T-helper 1 cell treated with Interleukin-12 subunit alpha and Interleukin-12 subunit beta and Interleukin-4 antibody, amounts not matched to agents 30 μg/mL and 1 μg/mL, for 36 hours (primary cell): Measurements from ENCODE around the gene PTHLH.

ENCODE experiments used
- H3K27ac Mint-ChIP-seq: one replicate; pipeline ENCODE4 v1.8.0; 2021; ENCODE audit warnings: mild to moderate bottlenecking, mixed read lengths
- H3K27me3 Mint-ChIP-seq: one replicate; pipeline ENCODE4 v1.8.0; 2021; ENCODE audit warnings: low read depth, mixed read lengths
- H3K36me3 Mint-ChIP-seq: one replicate; pipeline ENCODE4 v1.8.0; 2021; ENCODE audit warnings: low read depth, mixed read lengths
- H3K4me1 Mint-ChIP-seq: one replicate; pipeline ENCODE4 v1.8.0; 2021; ENCODE audit warnings: low read depth, mixed read lengths
- H3K4me3 Mint-ChIP-seq: one replicate; pipeline ENCODE4 v1.8.0; 2021; ENCODE audit warnings: mild to moderate bottlenecking, moderate library complexity, mixed read lengths
- H3K9me3 Mint-ChIP-seq: one replicate; pipeline ENCODE4 v1.8.0; 2021; ENCODE audit warnings: mixed read lengths

The PTHLH gene

GRCh38 chr12:27967551-27968054 is 4.9 kb downstream of the PTHLH start:
- Mint-ChIP-seq H3K9me3 (no peaks in the 10 kb centered on the region), H3K27me3 (peaks cover 87% of the 10 kb centered on the region), H3K4me1 (peaks cover 11% of the 10 kb centered on the region), H3K4me3 (no peak overlapping the region), H3K36me3 (peaks cover 3% of the 10 kb centered on the region), H3K27ac (no peak overlapping the region)

- Mint-ChIP-seq H3K4me3 (no peak overlapping the region), H3K36me3 (peaks cover 3% of the 10 kb centered on the region), H3K27ac (no peak overlapping the region), H3K4me1 (peaks cover 11% of the 10 kb centered on the region), H3K9me3 (no peaks in the 10 kb centered on the region), H3K27me3 (peaks cover 81% of the 10 kb centered on the region)
These were observed 5.7 kb downstream of the PTHLH start for GRCh38 chr12:27966870-27967269.

- no peaks in the 10 kb centered on the region for H3K9me3 Mint-ChIP-seq
- peaks cover 76% of the 10 kb centered on the region for H3K27me3 Mint-ChIP-seq
- H3K27ac Mint-ChIP-seq: no peak overlapping the region
- H3K36me3 Mint-ChIP-seq: peaks cover 3% of the 10 kb centered on the region
- peaks cover 10% of the 10 kb centered on the region for H3K4me1 Mint-ChIP-seq
- H3K4me3 Mint-ChIP-seq: no peak overlapping the region
These were observed 6.6 kb downstream of the PTHLH start for GRCh38 chr12:27965966-27966365.

GRCh38 chr12:27965411-27965810 is 7.1 kb downstream of the PTHLH start:
- peaks cover 72% of the 10 kb centered on the region for H3K27me3 Mint-ChIP-seq
- H3K4me3 Mint-ChIP-seq: no peak overlapping the region
- no peaks in the 10 kb centered on the region for H3K9me3 Mint-ChIP-seq
- peaks cover 3% of the 10 kb centered on the region for H3K36me3 Mint-ChIP-seq
- no peak overlapping the region for H3K27ac Mint-ChIP-seq
- H3K4me1 Mint-ChIP-seq: peaks cover 10% of the 10 kb centered on the region

- Mint-ChIP-seq H3K27me3 (peaks cover 69% of the 10 kb centered on the region), H3K9me3 (no peaks in the 10 kb centered on the region), H3K27ac (no peak overlapping the region), H3K36me3 (no peaks in the 10 kb centered on the region), H3K4me1 (peaks cover 2% of the 10 kb centered on the region), H3K4me3 (no peak overlapping the region)
These were observed 8.4 kb downstream of the PTHLH start for GRCh38 chr12:27964123-27964522.

- no peak overlapping the region for H3K4me3 Mint-ChIP-seq
- no peak overlapping the region for H3K27ac Mint-ChIP-seq
- H3K27me3 Mint-ChIP-seq: peaks cover 56% of the 10 kb centered on the region
- no peaks in the 10 kb centered on the region for H3K9me3 Mint-ChIP-seq
- H3K36me3 Mint-ChIP-seq: no peaks in the 10 kb centered on the region
- no peaks in the 10 kb centered on the region for H3K4me1 Mint-ChIP-seq
These were observed 11.7 kb downstream of the PTHLH start for GRCh38 chr12:27960821-27961220.

GRCh38 chr12:27958675-27959074 is 13.9 kb downstream of the PTHLH start:
- peaks cover 42% of the 10 kb centered on the region for H3K27me3 Mint-ChIP-seq
- no peaks in the 10 kb centered on the region for H3K4me1 Mint-ChIP-seq
- no peaks in the 10 kb centered on the region for H3K9me3 Mint-ChIP-seq
- H3K4me3 Mint-ChIP-seq: no peak overlapping the region
- no peaks in the 10 kb centered on the region for H3K36me3 Mint-ChIP-seq
- no peak overlapping the region for H3K27ac Mint-ChIP-seq

- no peaks in the 10 kb centered on the region for H3K4me1 Mint-ChIP-seq
- H3K9me3 Mint-ChIP-seq: no peaks in the 10 kb centered on the region
- no peak overlapping the region for H3K27ac Mint-ChIP-seq
- no peak overlapping the region for H3K4me3 Mint-ChIP-seq
- H3K36me3 Mint-ChIP-seq: no peaks in the 10 kb centered on the region
- H3K27me3 Mint-ChIP-seq: peaks cover 32% of the 10 kb centered on the region
These were observed 15.2 kb downstream of the PTHLH start for GRCh38 chr12:27957366-27957765.

- Mint-ChIP-seq H3K4me1 (no peaks in the 10 kb centered on the region), H3K9me3 (no peaks in the 10 kb centered on the region), H3K4me3 (no peak overlapping the region), H3K27me3 (peaks cover 22% of the 10 kb centered on the region), H3K27ac (no peak overlapping the region), H3K36me3 (no peaks in the 10 kb centered on the region)
These were observed 18.7 kb downstream of the PTHLH start for GRCh38 chr12:27953817-27954216.

- H3K4me1 Mint-ChIP-seq: no peaks in the 10 kb centered on the region
- peaks cover 18% of the 10 kb centered on the region for H3K27me3 Mint-ChIP-seq
- H3K9me3 Mint-ChIP-seq: no peaks in the 10 kb centered on the region
- H3K4me3 Mint-ChIP-seq: no peak overlapping the region
- no peaks in the 10 kb centered on the region for H3K36me3 Mint-ChIP-seq
- no peak overlapping the region for H3K27ac Mint-ChIP-seq
These were observed 19.2 kb downstream of the PTHLH start for GRCh38 chr12:27953348-27953747.

- Mint-ChIP-seq H3K9me3 (no peaks in the 10 kb centered on the region), H3K4me1 (no peaks in the 10 kb centered on the region), H3K27me3 (peaks cover 22% of the 10 kb centered on the region), H3K27ac (no peak overlapping the region), H3K4me3 (no peak overlapping the region), H3K36me3 (no peaks in the 10 kb centered on the region)
These were observed 20.0 kb downstream of the PTHLH start for GRCh38 chr12:27952510-27952909.

- Mint-ChIP-seq H3K4me3 (no peak overlapping the region), H3K27me3 (peaks cover 20% of the 10 kb centered on the region), H3K27ac (no peak overlapping the region), H3K9me3 (no peaks in the 10 kb centered on the region), H3K4me1 (no peaks in the 10 kb centered on the region), H3K36me3 (no peaks in the 10 kb centered on the region)
These were observed 20.6 kb downstream of the PTHLH start for GRCh38 chr12:27951898-27952297.

GRCh38 chr12:27946421-27946820 is 26.1 kb downstream of the PTHLH start:
- peaks cover 25% of the 10 kb centered on the region for H3K27me3 Mint-ChIP-seq
- no peak overlapping the region for H3K27ac Mint-ChIP-seq
- no peaks in the 10 kb centered on the region for H3K36me3 Mint-ChIP-seq
- no peak overlapping the region for H3K4me3 Mint-ChIP-seq
- peaks cover 2% of the 10 kb centered on the region for H3K4me1 Mint-ChIP-seq
- H3K9me3 Mint-ChIP-seq: no peaks in the 10 kb centered on the region

GRCh38 chr12:27940756-27941402 is 31.7 kb downstream of the PTHLH start:
- Mint-ChIP-seq H3K9me3 (no peaks in the 10 kb centered on the region), H3K27me3 (peaks cover 18% of the 10 kb centered on the region)

GRCh38 chr12:27940245-27940644 is 32.3 kb downstream of the PTHLH start:
- Mint-ChIP-seq H3K4me3 (no peak overlapping the region), H3K27me3 (peaks cover 18% of the 10 kb centered on the region), H3K27ac (no peak overlapping the region), H3K4me1 (no peaks in the 10 kb centered on the region), H3K9me3 (no peaks in the 10 kb centered on the region), H3K36me3 (no peaks in the 10 kb centered on the region)

More at GRCh38 chr12:27940756-27941402, 31.7 kb downstream of the PTHLH start:
- no peak overlapping the region for H3K27ac Mint-ChIP-seq
- H3K36me3 Mint-ChIP-seq: no peaks in the 10 kb centered on the region
- H3K4me3 Mint-ChIP-seq: no peak overlapping the region
- H3K4me1 Mint-ChIP-seq: no peaks in the 10 kb centered on the region
